HG03135 (cell line): ENCODE data around the gene AK3.
A peak's percentile ranks its signal among the peaks of the same experiment; 100 is the strongest.
"Not testable (repeated sequence)": the region's sequence is repeated elsewhere in the genome, so short reads cannot be mapped to it uniquely, and the experiment has no call there.

ENCODE experiments used
- ATAC-seq: cut with Tn5 transposase; IDR thresholded peaks from one replicate; pipeline ENCODE4 v1.9.1; 2021; ENCODE audit warnings: mild to moderate bottlenecking, moderate library complexity; ENCODE audit not compliant: unreplicated experiment

Gene AK3

DNA sequence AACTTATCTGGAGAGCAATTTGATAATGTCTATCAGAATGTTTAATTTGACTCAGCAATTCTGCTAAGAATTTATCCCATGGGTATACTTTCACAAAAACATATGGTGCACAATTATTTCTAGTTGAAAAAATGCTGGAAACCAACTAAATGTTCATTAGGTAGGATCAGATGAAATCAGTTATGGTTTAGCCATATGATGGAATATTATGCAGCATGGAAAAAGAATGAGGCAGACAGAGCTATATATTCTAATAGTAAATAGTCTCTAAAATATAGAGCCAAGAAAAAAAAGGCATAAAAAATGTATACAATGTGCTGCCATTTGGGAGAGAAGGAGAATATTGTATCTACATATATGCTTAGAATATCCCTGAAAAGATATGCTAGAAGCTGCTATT lies 71.1 kb downstream of the AK3 start:
- no peak for ATAC-seq

DNA sequence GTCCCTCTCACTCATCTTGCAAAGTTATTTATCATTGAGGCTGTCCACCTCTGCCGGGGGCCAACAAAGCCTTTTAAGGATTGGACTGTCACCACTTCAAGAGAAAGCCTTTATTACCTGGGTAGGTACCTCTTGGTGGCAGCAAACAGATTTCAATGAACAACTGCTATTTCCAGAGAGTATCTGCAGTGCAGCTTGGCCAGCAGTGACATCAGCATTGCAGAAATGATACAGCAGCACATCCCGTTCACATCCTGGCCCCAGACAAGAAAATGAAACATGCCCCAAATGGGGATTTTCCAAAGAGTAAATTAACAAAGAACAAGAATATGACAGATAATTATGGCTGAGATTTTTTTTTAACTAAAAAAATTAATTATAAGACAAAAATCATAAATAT lies 72.4 kb downstream of the AK3 start:
- ATAC-seq, result no peak

DNA sequence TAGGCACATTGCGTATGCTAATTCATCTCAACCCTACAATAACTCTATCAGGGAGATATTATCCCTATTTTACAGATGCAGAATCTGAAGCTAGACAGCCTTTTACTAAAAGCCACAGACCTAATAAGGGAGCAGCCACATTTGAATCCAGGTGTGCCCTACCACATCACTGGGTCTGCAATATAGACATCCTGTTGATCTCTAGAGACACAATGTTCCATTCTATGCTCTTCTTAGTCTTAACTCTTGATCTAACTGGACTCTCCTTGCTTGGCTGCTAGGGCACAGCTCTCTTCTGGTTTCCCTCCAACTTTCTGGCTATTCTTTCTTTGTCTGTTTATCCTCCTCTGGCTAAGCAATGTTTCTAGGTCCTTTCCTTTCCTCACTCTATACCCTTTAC lies 73.3 kb downstream of the AK3 start:
- no peak for ATAC-seq

DNA sequence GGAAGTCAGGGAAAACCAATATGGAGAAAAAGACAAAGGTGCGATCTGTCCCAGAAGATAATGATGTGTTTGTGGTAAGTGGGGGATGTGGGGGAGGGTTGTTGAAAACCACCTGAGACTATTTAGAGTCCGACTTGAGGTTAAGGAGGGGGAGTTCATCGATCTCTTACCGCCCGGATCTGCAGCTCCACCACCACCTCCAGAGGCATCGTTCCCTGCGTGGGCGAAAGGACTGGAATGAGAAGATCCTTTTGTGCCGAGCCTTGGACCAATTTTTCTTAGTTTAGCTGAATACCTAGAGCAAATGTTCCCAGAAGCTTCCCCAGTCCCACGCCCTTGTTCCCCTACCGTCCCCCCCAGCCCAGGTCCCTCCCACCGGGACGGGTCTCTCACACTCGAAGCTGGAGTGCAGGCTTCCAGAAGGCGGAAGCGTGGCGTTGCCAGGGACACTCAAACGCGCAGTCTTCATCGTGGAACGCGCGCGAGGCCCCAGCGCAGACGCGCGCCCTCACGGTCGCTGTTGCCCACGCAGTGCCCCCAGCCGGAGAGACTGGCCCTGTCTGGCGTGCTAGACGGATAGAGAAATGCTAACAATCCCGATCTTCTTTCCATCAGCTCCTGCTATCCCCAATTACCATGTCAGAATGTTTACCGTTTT lies 74.8 kb downstream of the AK3 start, which contains the start of gene SPATA6L:
TSS of gene SPATA6L (minus strand) at position 439 of the 658 bp plus-strand sequence. CDS start at position 209, 230 bp downstream.
- ATAC-seq, result no peak

DNA sequence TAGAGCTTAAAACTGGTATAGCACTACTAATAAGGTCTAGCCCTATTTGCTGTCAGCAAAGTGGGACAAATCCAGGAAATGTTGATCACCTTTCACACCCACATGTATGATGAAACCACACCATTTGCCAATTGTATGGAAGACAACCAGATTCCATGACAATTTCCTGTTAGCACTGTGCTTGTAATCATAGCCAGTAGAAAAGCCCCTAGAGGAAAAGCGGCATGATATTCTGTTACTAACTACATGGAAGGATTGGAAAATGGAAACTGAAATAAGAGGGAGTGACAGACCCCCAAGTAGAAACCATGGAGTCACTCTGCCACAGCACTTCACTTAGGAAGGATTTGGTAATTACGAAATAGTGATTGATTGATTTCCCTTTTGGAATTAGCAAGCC lies 75.6 kb downstream of the AK3 start:
- ATAC-seq, result no peak

DNA sequence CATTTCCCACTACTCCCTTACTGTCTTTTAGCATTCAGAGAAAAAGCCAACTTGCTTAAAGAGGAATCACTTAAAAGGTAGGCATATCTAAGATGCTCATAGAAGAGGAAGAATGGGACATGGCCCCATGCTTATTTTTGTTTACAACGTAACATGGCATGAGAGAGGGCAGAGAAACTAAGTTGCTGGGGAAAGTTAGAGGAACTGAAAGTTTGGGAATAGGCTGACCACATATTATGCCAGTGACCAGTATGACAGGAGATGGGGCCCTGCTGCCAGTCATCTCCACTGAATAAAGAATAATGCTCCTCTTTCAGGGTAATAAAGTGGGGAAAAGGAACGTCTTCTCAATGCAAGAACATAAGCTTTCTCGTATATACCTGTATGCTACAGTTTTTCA lies 77.0 kb downstream of the AK3 start:
- ATAC-seq, result no peak

DNA sequence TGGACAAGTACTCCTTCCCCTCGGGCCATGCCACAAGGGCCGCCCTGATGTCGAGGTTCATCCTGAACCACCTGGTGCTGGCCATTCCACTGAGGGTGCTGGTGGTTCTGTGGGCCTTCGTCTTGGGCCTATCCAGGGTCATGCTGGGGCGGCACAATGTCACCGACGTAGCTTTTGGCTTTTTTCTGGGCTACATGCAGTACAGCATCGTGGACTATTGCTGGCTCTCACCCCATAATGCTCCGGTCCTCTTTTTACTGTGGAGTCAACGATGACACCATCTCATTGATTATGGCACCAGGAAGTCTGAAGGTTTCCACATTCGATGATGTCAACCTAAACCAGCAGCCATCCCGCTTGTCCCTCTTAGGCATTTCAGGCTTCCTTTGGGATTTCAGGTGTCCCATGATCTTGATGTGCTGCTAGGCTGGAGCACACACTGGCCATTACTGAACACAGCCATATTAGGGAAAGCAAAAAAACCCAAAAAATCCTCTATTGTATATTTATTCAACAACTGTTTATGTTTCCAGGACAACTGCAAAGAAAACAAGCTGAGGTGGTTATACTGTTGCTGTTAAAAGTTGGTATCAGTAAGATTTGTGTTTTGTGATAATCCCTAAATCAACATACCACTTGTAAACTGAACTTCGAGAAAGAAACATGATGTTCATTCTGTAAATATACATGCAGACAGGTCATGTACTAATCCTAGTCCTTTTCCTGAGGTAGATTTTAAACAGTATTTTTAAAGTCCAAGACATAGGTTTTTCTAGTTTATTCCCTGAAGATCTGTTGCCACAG lies 77.8 kb downstream of the AK3 start:
- ATAC-seq, result peak; percentile 1

DNA sequence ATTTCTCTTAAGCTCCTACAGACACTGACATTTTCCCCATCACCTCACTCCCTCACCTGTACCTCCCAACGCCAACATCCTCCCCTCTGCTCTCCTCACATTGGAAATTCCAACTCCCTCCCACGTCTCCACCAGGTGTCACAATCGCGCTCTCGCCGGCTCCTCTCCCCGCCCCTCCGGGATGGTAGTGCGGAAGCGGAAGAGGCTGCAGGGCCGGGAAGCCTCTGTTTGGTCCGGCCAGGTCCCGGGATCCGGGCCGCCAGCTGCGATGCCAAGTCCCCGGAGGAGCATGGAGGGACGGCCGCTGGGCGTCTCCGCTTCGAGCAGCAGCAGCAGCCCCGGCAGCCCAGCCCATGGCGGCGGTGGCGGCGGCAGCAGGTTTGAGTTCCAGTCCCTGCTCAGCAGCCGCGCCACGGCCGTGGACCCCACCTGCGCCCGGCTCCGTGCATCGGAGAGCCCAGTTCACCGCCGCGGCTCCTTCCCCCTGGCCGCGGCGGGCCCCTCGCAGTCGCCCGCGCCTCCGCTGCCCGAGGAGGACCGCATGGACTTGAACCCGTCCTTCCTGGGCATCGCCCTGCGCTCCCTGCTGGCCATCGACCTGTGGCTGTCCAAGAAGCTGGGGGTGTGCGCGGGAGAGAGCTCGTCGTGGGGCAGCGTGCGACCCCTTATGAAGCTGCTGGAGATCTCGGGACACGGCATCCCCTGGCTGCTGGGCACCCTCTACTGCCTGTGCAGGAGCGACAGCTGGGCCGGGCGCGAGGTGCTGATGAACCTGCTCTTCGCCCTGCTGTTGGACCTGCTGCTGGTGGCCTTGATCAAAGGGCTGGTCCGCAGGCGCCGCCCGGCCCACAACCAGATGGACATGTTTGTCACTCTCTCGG lies 78.7 kb downstream of the AK3 start, which contains the start of gene PLPP6:
TSS of gene PLPP6 (plus strand) at position 187 of the 881 bp plus-strand sequence. CDS start at position 269, 82 bp downstream.
- peak; percentile 84 for ATAC-seq

DNA sequence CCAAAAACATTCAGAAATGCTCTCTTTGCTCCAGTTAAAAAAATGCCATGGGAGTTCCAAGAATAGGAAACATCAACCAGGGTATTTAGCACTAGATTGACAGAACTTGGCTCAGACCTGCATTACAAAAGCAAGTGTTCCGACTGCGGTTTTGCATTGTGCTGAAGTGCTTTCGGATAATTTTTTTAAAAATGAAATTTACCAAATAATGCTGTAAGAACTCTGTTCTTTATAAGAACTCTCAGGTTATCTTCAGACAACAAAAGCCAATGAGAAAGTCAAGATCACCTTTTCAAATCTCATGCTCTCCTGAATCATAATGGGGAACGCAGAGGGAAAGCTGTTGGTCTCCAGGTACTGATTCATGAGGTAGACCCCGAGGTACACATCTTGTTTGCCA lies 79.4 kb downstream of the AK3 start:
- ATAC-seq, result no peak

DNA sequence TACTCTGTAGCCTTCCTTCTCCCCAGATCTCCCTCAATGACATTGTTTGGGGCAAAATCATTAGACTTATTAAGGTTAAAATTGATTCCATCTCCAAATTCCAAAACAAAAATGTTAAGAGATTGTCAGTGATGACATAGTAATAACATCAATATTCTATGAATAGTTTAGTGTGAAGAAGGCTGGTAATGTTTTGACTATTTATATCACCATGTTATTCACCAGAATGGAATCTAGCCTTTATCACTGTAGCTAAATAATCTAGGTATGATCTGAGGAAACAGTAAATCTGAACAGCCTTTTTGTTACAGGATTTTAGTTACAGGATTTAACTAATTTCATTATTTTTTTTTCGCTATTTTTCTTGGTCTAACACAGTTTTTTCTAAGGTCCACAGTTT lies 79.8 kb downstream of the AK3 start:
- no peak for ATAC-seq

DNA sequence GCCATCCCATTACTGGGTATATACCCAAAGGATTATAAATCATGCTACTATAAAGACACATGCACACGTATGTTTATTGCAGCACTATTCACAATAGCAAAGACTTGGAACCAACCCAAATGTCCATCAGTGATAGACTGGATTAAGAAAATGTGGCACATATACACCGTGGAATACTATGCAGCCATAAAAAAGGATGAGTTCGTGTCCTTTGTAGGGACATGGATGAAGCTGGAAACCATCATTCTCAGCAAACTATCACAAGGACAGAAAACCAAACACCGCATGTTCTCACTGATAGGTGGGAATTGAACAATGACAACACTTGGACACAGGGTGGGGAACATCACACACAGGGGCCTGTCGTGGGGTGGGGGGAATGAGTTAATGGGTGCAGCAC lies 80.3 kb downstream of the AK3 start:
- ATAC-seq, result not testable (repeated sequence)
